Sigmoid colon (tissue), 4 donors: ENCODE data around the gene SIRPG.
"Not testable (repeated sequence)": the region's sequence is repeated elsewhere in the genome, so short reads cannot be mapped to it uniquely, and the experiment has no call there.

ENCODE experiments used
- CTCF ChIP-seq, 4 experiments: fragments of 450-650 bp in 3 of 4; fragments of 200-600 bp in 1 of 4; IDR thresholded peaks; one replicate each; pipeline ENCODE4 v1.5.1; 2016 to 2019; ENCODE audit warnings: antibody characterized with exemption in 4 of 4, mild to moderate bottlenecking in 3 of 4, moderate library complexity in 2 of 4
- EP300 ChIP-seq, 4 donors: sonication (generic); formaldehyde crosslinking; IDR thresholded peaks; one replicate each; pipeline ENCODE4 v1.6.1; 2017; ENCODE audit warnings: antibody characterized with exemption in 4 of 4
- POLR2A ChIP-seq, 2 donors: fragments of 450-650 bp; IDR thresholded peaks; one replicate each; pipeline ENCODE4 v1.6.1; 2016; ENCODE audit warnings: antibody characterized with exemption in 2 of 2, mild to moderate bottlenecking in 2 of 2, moderate library complexity in 2 of 2
- POLR2AphosphoS5 ChIP-seq, 4 donors: sonication (generic); formaldehyde crosslinking; IDR thresholded peaks; one replicate each; pipeline ENCODE4 v1.6.1; 2017; ENCODE audit warnings: antibody characterized with exemption in 4 of 4

GRCh38 chr20:1638643-1639042 lies 18.9 kb downstream of the SIRPG start:
- TF ChIP-seq EP300, POLR2A, POLR2AphosphoS5, CTCF (IDR thresholded peaks at IDR 0.05): not testable (repeated sequence)
